ENCODE results near the gene CELSR2. TPM values are rescaled to one million over a fixed set of nuclear protein-coding genes. Genes with fewer than 3 reads are reported as not detected.

The CELSR2 gene
- total RNA-seq, 4 donors from 2014 or later = 86.4 to 109 (median 102) TPM

- intact Hi-C loops (cut with DNase I; ENCODE audit: low total_unique reads) = no loop called here
- WGBS, 2 donors = 94 to 95% methylated on average over 3 of the region's 3 CpGs
Measured at GRCh38 chr1:109237512-109237911, 11.8 kb upstream of the CELSR2 start.

GRCh38 chr1:109238382-109238781 lies 11.0 kb upstream of the CELSR2 start:
- TF ChIP-seq CTCF (IDR thresholded peaks at IDR 0.05) (no peak), POLR2A (IDR thresholded peaks at IDR 0.05) (no peak)
- no peak for DNase-seq (ENCODE audit: low spot score in 2 of 2)
- WGBS, 2 donors = 89 to 92% methylated on average over 2 of the region's 2 CpGs
- H3K4me3 ChIP-seq (ENCODE audit: low read depth, poor library complexity, severe bottlenecking) = no peak overlapping the region
- intact Hi-C loops (cut with DNase I; ENCODE audit: low total_unique reads) = no loop called here

More at GRCh38 chr1:109237512-109237911, 11.8 kb upstream of the CELSR2 start:
- H3K4me3 ChIP-seq (ENCODE audit: low read depth, poor library complexity, severe bottlenecking) = no peak overlapping the region
- no peak for DNase-seq (ENCODE audit: low spot score in 2 of 2)
- TF ChIP-seq CTCF (IDR thresholded peaks at IDR 0.05) = no peak
- no peak for TF ChIP-seq POLR2A (IDR thresholded peaks at IDR 0.05)

- DNase-seq (ENCODE audit: low spot score in 2 of 2) = no peak
- no peak overlapping the region for H3K4me3 ChIP-seq (ENCODE audit: low read depth, poor library complexity, severe bottlenecking)
- TF ChIP-seq POLR2A (IDR thresholded peaks at IDR 0.05) = no peak
- TF ChIP-seq CTCF (IDR thresholded peaks at IDR 0.05) = no peak
- WGBS, 2 donors = 76 to 77% methylated on average over 5 of the region's 5 CpGs
- intact Hi-C loops (cut with DNase I; ENCODE audit: low total_unique reads) = no loop called here
Measured at GRCh38 chr1:109239047-109239408, 10.3 kb upstream of the CELSR2 start.

- H3K4me3 ChIP-seq (ENCODE audit: low read depth, poor library complexity, severe bottlenecking) = no peak overlapping the region
- whole genome bisulfite sequencing, 2 donors = 37 to 48% methylated on average over 6 of the region's 6 CpGs
- no peak for DNase-seq (ENCODE audit: low spot score in 2 of 2)
- intact Hi-C loops (cut with DNase I; ENCODE audit: low total_unique reads) = no loop called here
- TF ChIP-seq POLR2A (IDR thresholded peaks at IDR 0.05) = no peak
- TF ChIP-seq CTCF (IDR thresholded peaks at IDR 0.05) = no peak
Measured at GRCh38 chr1:109239409-109240068, 9.8 kb upstream of the CELSR2 start.

- peak; percentile 77 to 93 for DNase-seq (ENCODE audit: low spot score in 2 of 2)
- intact Hi-C loops (cut with DNase I; ENCODE audit: low total_unique reads) = no loop called here
- 12 to 19% methylated on average over 26 of the region's 26 CpGs for WGBS, 2 donors
- H3K4me3 ChIP-seq (ENCODE audit: low read depth, poor library complexity, severe bottlenecking) = no peak overlapping the region
- TF ChIP-seq CTCF (IDR thresholded peaks at IDR 0.05) = no peak
- TF ChIP-seq POLR2A (IDR thresholded peaks at IDR 0.05) = no peak
Measured at GRCh38 chr1:109240158-109241152, 8.9 kb upstream of the CELSR2 start.

Measured in lower leg skin (tissue), 4 donors.